Epithelial cell of esophagus (primary cell): ENCODE measurements around the gene DRC7.

Experiments used
- DNase-seq: peaks from one replicate; pipeline ENCODE4 v3.0.0; 2010; ENCODE audit warnings: low read depth
- H3K4me3 ChIP-seq: 2 replicates; pipeline ENCODE4 v1.5.1; 2011; ENCODE audit warnings: mild to moderate bottlenecking, low read length, control low read depth
- CTCF ChIP-seq: IDR thresholded peaks from 2 replicates; pipeline ENCODE4 v1.5.1; 2011; ENCODE audit warnings: low read depth, mild to moderate bottlenecking, low read length, control low read depth, inconsistent platforms; ENCODE audit not compliant: insufficient read depth; ENCODE audit errors: missing control alignments

DRC7 gene

DNA sequence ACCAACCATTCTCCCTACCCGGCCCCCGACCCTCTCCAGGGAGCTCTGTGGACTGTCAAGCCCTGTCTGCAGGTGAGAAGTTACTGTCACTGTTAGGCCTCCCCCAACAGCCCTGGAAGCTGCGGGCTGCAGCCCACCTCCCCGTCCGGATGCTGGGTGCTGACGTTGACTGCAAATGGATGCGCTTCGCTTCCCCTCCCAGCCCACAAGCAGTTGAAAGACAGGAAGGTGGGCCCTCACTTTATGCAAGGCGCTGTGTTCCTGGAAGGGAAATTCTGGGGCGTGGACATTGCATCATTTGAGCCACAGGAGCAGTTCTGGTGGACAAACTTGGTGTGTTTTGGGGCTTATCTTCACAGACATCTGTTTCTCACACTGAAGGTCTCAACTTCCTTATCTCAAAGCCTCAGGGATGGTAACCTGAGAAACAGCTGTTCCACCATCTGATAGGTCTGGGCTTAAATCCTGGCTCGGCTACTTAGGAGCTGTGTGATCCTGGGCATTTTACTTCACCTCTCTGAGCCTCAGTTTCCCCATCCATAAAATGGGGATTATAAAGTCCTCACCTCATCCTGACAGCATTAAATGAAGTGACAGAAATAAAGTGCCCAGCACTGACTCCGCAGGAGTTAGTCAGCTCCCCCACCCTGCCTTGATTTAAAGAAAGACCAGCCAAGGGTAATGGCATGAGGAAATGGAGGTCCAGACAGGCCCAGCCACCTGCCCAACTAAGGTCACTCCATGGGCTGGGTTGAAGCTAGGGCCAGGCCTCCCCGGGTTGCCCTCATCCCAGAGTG is 4.6 kb upstream of the DRC7 start:
- DNase-seq: no peak
- no peak for TF ChIP-seq CTCF
- H3K4me3 ChIP-seq: no peak overlapping the region

DNA sequence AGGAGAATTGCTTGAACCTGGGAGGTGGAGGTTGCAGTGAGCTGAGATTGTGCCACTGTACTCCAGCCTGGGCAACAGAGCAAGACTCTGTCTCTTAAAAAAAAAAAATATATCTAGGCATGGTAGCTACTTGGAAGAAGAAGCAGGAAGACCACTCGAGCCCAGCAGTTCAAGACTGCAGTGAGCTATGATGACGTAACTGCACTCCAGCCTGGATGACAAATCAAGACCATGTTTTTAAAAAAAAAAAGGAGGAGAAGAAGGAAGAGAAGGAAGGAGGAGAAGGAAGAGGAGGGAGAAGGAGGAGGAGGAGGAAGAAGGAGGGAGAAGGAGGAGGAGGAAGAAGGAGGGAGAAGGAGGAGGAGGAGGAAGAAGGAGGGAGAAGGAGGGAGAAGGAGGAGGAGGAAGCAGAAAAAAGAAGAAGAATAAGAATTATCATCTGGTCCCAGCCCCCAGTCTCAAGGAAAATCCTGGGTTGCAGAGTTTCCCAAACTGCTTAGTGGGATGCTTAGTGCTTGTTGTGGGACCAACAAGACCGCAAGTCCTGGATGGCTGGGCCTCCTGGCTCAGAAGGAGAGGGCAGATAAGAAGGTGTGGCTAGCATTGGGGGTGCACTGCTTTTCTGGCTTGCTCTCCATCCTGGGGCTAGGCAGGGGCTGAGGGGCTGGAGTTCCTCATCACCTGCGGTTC is 3.7 kb upstream of the DRC7 start:
- H3K4me3 ChIP-seq: no peak overlapping the region
- no peak for DNase-seq
- no peak for TF ChIP-seq CTCF

DNA sequence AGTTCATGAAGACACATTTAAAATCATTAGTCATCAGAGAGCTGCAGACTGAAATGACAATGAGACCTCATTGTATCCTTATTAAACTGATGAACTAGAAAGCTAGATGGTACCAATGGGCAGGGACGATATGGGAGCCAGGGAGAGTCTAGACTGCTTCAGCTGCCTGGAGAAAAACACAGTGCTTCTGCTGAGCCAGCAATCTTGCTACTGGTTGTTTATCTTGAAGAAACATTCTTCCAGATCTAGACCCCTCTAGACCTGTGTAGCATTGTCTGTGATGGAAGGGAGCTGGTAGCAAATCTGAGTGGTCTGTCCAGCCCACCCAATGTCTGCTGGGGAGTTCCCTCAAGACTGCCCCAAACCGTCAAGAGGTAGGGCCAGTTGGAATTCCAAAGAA is 2.0 kb upstream of the DRC7 start:
- no peak for DNase-seq
- H3K4me3 ChIP-seq: no peak overlapping the region
- no peak for TF ChIP-seq CTCF

- no peak for TF ChIP-seq CTCF
- DNase-seq: no peak
- no peak overlapping the region for H3K4me3 ChIP-seq
These were observed 1.1 kb upstream of the DRC7 start for GRCh38 chr16:57693550-57693949.

DNA sequence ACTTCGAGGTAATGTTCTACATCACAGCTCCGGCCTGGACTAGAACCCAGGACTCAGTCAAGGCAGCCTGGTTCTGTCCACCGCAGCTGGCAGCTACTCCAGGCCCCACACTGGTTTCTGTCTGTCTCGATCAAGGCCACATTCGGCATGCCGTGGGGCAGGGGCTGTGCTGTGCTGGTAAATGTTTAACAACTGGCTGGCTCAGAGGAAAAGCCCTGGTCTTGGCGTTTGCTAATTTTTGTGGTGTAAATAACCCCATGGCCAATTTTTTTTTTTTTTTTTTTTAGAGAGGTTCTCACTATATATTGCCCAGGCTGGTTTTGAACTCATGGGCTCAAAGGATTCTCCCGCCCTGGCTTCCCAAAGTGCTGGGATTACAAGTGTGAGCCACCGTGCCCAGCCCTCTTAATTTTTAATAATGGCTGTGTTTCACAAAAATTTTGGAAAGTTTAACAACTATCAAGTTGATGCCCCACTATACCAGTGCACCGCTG is 328 bp upstream of the DRC7 start:
- no peak overlapping the region for H3K4me3 ChIP-seq
- TF ChIP-seq CTCF: no peak
- no peak for DNase-seq

DNA sequence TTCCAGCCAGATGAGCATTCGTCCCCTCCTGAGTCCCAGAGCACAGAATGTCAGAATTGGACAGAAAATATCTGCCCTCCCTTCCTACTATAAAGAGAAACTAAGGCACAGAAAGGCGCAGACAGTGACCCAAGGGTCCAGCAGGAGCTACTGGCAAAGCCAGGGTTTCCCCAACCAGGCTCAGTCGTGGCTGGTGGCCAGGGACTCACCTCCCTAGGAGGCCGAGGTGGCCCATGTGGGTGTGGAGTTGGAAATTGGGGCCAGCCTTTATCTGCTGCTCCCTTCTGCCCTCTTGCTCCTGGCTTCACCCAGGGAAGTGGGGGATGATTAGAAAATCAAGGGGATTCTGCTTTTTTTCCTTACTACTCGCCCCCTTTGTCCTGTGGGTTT is 1.1 kb downstream of the DRC7 start:
- no peak overlapping the region for H3K4me3 ChIP-seq
- TF ChIP-seq CTCF: no peak
- no peak for DNase-seq

GRCh38 chr16:57696240-57696639 is 1.6 kb downstream of the DRC7 start:
- no peak for TF ChIP-seq CTCF
- no peak for DNase-seq
- no peak overlapping the region for H3K4me3 ChIP-seq
